Heart left ventricle (tissue), 13 donors: ENCODE data around the gene KIF20A.

Source experiments
- POLR2A ChIP-seq, 2 donors: fragments of 450-650 bp; IDR thresholded peaks; one replicate each; pipeline ENCODE4 v1.6.1; 2017; ENCODE audit warnings: antibody characterized with exemption in 2 of 2, mild to moderate bottlenecking in 2 of 2, moderate library complexity in 2 of 2
- TF ChIP-seq, protein P1 (sequence below), 12 donors: fragments of 200-600 bp; sonication (generic) in 4 of 12; IDR thresholded peaks; one replicate each; pipeline versions ENCODE4 v1.5.0 to v1.8.0; 2018 to 2022; ENCODE audit warnings: antibody characterized with exemption in 12 of 12, mild to moderate bottlenecking in 5 of 12
- donor health status: ischemic (EF 13 %, LVEDD 7.1; RV severe dilation, severe dysfunction).
- donor health status: DM: no; HTN: yes; CAD: no.
- donor health status: DM: no; HTN: no; CAD: no.
- donor health status: ischemic (EF 25% LVEDD 6.9; RV normal size, moderate dysfunction).
- donor health status: ischemic (EF 25% LVEDD 5.7; RV mildly dilated, moderate dysfunction).
- donor health status: ischemic (EF 35%, LVEDD 5.7; RV mildly dilated, moderate dysfunction).
- donor health status: nonischemic (EF 11% LVEDD 7.7; RV severe dilation, severe dysfunction).
- donor health status: DM: yes; HTN: yes; CAD: no.
- donor health status: PGD.
- donor health status: ischemic (EF 29% LVEDD 5.4; RV normal size, mild dysfunction).
- donor health status: nonischemic (EF 23%, LVEDD 6.1; RV moderate dilation, normal function).

DNA sequence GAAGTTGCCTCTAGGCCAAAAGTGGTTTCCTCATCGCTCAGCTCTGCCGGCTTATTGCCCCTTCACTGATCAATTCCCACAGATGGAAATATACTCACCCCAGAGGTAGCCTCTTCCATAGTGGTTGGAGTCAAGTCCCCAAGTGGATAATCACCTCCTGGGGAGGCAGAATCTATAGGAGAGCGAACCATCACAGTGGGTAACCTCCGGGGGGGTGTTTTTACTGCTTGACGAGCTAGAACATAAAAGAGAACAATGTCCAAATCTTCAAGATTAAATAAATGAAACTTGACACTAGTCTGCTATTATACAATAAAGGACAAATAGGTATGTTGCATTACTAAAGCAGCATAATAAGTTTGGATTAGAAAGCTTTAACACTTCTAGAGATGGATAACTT is 9.8 kb upstream of the KIF20A start:
- TF ChIP-seq, protein P1, sequence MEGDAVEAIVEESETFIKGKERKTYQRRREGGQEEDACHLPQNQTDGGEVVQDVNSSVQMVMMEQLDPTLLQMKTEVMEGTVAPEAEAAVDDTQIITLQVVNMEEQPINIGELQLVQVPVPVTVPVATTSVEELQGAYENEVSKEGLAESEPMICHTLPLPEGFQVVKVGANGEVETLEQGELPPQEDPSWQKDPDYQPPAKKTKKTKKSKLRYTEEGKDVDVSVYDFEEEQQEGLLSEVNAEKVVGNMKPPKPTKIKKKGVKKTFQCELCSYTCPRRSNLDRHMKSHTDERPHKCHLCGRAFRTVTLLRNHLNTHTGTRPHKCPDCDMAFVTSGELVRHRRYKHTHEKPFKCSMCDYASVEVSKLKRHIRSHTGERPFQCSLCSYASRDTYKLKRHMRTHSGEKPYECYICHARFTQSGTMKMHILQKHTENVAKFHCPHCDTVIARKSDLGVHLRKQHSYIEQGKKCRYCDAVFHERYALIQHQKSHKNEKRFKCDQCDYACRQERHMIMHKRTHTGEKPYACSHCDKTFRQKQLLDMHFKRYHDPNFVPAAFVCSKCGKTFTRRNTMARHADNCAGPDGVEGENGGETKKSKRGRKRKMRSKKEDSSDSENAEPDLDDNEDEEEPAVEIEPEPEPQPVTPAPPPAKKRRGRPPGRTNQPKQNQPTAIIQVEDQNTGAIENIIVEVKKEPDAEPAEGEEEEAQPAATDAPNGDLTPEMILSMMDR (IDR thresholded peaks at IDR 0.05), result no peak
- TF ChIP-seq POLR2A (IDR thresholded peaks at IDR 0.05), result no peak
